Measurements from ENCODE around the gene TRPV4.

DNA sequence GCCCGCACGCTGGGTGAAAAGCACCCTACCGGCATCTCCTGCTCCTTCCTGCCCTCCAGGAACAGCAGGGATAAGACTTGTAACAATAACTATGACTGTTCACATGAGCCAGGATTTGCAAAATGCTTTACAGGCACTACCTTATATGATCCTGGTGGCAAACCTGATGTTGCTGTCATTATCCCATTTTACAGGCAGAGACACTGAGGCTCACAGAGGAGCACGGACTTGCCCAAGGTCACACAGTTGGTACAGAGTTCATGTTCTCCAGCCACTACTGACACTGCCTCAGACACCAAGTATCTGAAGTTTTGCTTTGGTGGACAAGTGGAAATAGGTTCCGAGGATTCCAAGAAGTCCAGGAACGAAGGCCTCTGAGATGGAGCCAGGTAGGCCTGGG lies 24.5 kb upstream of the TRPV4 start:
- no peak for TF ChIP-seq POLR2A (IDR thresholded peaks at IDR 0.05)
- TF ChIP-seq, protein P1, sequence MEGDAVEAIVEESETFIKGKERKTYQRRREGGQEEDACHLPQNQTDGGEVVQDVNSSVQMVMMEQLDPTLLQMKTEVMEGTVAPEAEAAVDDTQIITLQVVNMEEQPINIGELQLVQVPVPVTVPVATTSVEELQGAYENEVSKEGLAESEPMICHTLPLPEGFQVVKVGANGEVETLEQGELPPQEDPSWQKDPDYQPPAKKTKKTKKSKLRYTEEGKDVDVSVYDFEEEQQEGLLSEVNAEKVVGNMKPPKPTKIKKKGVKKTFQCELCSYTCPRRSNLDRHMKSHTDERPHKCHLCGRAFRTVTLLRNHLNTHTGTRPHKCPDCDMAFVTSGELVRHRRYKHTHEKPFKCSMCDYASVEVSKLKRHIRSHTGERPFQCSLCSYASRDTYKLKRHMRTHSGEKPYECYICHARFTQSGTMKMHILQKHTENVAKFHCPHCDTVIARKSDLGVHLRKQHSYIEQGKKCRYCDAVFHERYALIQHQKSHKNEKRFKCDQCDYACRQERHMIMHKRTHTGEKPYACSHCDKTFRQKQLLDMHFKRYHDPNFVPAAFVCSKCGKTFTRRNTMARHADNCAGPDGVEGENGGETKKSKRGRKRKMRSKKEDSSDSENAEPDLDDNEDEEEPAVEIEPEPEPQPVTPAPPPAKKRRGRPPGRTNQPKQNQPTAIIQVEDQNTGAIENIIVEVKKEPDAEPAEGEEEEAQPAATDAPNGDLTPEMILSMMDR (IDR thresholded peaks at IDR 0.05): no peak
